HG03442 (cell line): ENCODE data around the gene ERVH48-1.
"Not testable (repeated sequence)": the region's sequence is repeated elsewhere in the genome, so short reads cannot be mapped to it uniquely, and the experiment has no call there.

Source experiments
- ATAC-seq: cut with Tn5 transposase; IDR thresholded peaks from one replicate; pipeline ENCODE4 v1.9.1; 2021; ENCODE audit warnings: mild to moderate bottlenecking, moderate library complexity; ENCODE audit not compliant: unreplicated experiment

The ERVH48-1 gene

DNA sequence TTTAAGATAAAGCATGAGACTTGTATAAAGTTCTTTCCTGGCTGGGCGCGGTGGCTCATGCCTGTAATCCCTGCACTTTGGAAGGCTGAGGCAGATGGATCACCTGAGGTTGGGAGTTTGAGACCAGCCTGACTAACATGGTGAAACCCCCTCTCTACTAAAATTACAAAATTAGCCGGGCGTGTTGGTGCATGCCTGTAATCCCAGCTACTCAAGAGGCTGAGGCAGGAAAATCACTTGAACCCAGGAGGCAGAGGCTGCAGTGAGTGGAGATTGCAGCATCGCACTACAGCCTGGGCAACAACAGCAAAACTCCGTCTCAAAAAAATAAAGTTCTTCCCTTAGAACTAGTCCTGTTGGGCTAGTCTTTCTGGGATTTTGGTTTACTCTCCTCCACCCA is 13.5 kb downstream of the ERVH48-1 start:
- ATAC-seq = not testable (repeated sequence)

- not testable (repeated sequence) for ATAC-seq
Measured at GRCh38 chr21:42908484-42908883, 16.9 kb downstream of the ERVH48-1 start.

- ATAC-seq = no peak
Measured at GRCh38 chr21:42906233-42906632, 19.2 kb downstream of the ERVH48-1 start.

DNA sequence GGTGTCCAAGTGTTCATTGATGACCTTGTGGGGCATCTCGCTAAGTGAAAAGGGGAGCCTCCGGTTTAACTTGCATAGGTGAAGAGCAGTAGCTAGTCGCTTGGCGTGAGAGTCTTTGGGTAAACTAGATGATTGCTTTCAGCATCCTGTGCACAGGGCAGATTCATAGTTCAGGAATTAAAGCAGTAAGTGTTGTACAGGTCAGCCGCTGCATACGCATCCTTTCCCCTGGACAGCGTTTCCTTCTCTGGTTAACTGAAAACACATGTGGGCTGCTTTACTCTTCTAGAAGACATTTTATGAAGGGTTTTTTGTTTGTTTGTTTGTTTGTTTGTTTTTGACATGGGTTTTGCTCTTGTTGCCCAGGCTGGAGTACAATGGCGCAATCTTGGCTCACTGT is 20.2 kb downstream of the ERVH48-1 start:
- no peak for ATAC-seq

DNA sequence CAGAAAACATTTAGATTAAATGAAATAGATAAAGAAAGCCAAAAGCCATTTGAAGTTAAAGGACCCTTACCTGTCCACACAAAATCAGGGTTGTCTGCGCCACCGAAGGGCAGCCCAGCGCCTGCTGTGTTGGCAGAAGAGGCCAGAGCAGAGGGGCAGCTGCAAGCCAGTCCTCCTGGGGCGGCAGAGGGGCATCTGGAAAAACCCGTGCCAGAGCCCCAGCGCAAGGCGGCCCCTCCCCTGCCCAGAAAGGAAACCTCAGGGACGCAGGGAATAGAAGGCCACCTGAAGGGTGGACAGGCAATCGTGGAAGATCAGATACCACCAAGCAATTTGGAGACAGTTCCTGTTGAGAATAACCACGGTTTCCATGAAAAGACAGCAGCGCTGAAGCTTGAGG is 21.6 kb downstream of the ERVH48-1 start:
- ATAC-seq = no peak

- ATAC-seq = no peak
Measured at GRCh38 chr21:42900446-42900845, 25.0 kb downstream of the ERVH48-1 start.

GRCh38 chr21:42892931-42893755 is 32.3 kb downstream of the ERVH48-1 start, which contains the start of gene NDUFV3:
NDUFV3 (plus strand) TSS chr21:42893309; CDS start chr21:42893334, 25 bp downstream.
- ATAC-seq = peak; percentile 89

DNA sequence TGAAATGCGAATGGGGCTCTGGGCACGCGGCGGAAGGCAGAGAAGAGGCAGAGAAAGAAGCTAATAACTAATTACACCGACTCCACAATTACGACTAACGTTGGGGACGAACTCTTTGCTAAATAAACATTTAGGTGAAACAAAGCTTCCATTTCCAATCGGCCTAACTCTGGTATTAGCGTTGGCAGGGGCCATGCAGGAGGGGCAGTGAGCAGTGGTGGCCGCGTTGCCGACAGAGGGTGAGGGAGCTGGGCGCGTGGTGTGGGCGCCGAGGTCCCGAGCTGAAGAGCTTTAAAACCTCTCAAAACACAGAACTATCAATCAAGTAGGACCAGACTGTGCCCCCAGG is 32.9 kb downstream of the ERVH48-1 start:
- ATAC-seq = no peak

DNA sequence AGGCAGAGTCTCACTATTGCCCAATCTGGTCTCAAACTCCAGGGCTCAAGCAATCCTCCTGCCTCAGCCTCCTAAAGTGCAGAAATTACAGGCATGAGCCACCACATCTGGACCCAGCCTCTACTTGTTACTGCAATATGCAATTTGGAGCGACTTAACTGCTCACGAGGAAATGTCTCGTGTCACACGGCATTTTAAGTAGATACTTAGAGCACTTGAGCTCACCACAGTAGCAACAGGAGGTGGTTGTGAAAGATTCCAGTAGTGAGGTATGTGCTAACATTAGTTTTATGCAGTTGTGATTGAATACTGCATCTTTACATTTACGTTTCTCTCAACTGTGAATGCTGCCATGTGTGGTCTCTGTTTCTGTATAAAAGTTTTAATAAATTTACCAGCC is 38.1 kb downstream of the ERVH48-1 start:
- no peak for ATAC-seq

DNA sequence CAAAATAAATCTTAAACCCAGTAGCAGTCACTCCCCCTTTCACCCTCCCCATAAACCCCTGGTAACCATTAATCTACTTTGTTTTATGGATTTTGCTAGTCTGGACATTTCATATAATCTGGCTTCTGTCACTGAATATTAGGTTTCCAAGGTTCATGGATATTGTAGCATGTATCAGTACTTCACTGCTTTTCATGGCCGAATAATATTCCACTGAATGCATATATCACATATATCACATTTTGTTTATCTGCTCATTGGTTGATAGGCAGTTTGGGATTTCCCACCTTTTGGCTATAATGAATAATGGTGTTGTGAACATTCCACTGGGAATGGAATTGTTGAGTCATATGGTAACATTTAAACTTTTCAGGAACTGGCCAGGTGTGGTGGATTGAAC is 41.5 kb downstream of the ERVH48-1 start:
- no peak for ATAC-seq

DNA sequence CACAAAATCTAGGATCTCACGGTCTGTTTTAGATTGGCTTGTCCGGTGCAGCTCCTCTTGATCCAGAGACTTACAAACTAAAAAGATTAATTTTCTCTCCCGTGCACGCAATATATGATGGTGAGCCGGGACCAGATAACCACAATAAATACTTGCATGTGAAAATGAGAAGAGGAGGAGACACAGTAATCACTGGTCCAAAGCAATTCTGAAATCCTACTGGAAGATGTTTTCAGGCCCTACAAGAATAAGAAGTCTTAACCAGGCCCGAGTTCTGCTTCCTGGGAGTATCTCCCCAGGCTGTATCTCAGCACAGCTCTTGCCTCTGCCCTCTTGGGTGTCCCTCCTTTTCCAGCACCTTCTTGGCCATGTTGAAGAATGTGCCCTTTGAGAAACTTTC is 45.1 kb downstream of the ERVH48-1 start:
- no peak for ATAC-seq

DNA sequence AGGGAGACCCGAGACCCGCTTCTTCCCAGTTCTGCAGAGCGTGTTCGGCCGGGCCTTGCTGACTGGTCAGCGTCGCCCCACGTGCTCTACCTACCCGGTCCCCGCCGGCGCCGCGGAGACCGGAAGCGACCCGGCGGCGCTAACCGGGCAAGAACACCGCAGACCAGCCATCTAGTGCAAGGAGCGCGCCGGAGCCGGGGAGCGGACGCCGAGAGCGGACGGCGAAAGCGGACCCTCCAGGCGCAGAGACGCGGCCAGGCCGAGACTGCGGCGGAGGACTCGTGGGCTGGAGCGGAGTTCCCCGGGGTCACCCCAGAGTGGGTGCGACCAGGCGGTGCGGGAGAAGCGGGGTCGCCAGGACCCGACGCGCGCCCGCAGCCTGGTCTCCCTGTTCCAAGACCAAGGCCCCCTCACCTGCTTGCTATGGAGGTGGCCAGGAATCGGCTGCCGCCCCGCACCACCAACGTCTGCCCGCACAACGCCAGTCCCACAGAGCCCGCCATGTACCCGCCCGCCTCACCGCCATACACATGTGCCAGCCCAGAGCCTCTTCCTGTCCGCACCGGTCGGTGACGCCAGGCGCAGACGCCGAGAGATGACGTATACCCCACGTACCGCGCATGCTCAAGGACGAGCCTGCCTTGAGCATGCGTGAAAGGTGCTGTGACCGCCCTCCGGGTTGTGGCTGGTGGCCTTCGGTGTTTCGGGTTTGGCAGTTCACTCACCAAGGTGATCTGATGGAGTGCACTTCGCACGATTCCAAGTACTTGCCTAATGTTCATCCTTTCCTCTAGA is 46.2 kb downstream of the ERVH48-1 start, which contains the start of gene WDR4:
TSS of gene WDR4 (minus strand) at position 547 of the 795 bp plus-strand sequence. CDS start at position 503, 44 bp downstream.
- peak; percentile 82 for ATAC-seq

DNA sequence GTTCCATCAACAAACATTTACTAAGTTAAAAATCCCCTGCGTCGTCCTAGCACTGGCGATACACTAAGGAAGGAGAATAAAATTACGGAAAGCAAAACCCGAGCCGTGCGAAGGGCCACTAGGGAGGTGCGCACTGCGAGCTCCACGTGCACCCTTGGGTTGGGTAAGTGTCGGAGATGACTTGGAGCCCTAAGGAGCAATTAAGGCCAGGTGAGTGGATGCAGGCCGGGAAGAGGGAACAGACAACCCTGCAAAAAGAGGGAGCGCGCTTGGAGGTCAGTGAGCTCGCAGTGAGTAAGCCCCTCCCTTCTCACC is 46.8 kb downstream of the ERVH48-1 start:
- ATAC-seq = no peak

- not testable (repeated sequence) for ATAC-seq
Measured at GRCh38 chr21:42875811-42876210, 49.6 kb downstream of the ERVH48-1 start.

- no peak for ATAC-seq
Measured at GRCh38 chr21:42873096-42873495, 52.3 kb downstream of the ERVH48-1 start.

GRCh38 chr21:42868196-42868595 is 57.2 kb downstream of the ERVH48-1 start:
- ATAC-seq = no peak
